OCI-LY3 (cell line): Measurements from ENCODE around the gene UBE2U.

ENCODE experiments used
- EZH2phosphoT487 ChIP-seq: fragments of 200-600 bp; shearing (Covaris generic); IDR thresholded peaks from 2 replicates; pipeline ENCODE4 v1.6.1; 2018; ENCODE audit warnings: antibody characterized with exemption, mixed run types, low read depth
- TF ChIP-seq, protein P1 (sequence below): fragments of 200-600, 300-600 bp; sonication (generic); IDR thresholded peaks from 2 replicates; pipeline ENCODE4 v1.5.1; 2014; ENCODE audit warnings: antibody characterized with exemption, low read length, low read depth

DNA sequence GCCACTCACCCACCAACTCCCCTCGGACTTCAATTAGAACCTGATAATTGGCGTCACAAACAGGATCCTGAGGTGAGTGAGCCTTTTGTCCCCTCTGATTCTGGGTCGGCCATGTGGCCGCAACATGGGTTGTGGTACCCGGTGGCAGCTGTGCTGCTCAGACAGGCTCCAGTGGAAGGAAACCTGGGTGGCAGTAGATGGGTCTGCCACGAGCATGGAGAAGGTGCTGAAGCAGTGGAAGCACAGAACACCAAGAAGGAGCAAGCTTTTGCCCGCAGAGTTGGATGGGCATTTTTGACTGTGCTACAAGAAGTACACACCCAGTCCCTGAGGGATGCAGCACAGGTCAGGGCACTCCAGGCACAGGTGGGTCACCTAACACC is 16.5 kb upstream of the UBE2U start:
- TF ChIP-seq, protein P1, sequence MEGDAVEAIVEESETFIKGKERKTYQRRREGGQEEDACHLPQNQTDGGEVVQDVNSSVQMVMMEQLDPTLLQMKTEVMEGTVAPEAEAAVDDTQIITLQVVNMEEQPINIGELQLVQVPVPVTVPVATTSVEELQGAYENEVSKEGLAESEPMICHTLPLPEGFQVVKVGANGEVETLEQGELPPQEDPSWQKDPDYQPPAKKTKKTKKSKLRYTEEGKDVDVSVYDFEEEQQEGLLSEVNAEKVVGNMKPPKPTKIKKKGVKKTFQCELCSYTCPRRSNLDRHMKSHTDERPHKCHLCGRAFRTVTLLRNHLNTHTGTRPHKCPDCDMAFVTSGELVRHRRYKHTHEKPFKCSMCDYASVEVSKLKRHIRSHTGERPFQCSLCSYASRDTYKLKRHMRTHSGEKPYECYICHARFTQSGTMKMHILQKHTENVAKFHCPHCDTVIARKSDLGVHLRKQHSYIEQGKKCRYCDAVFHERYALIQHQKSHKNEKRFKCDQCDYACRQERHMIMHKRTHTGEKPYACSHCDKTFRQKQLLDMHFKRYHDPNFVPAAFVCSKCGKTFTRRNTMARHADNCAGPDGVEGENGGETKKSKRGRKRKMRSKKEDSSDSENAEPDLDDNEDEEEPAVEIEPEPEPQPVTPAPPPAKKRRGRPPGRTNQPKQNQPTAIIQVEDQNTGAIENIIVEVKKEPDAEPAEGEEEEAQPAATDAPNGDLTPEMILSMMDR: no peak
- TF ChIP-seq EZH2phosphoT487: no peak
